Measurements from ENCODE around the gene COA1. TPM values are rescaled to one million over a fixed set of nuclear protein-coding genes. Genes with fewer than 3 reads are reported as not detected.
"Not testable (repeated sequence)": the region's sequence is repeated elsewhere in the genome, so short reads cannot be mapped to it uniquely, and the experiment has no call there.

The COA1 gene
- polyA plus RNA-seq, 3 donors = 34.9 to 38.2 (median 35.3) TPM

- H3K27ac ChIP-seq (ENCODE audit: low read depth, low read length) = no peak overlapping the region
- WGBS, 3 donors = 80 to 86% (median 83%) methylated on average over 5 of the region's 5 CpGs
Measured at GRCh38 chr7:43621729-43622448, 107.4 kb downstream of the COA1 start.

- WGBS, 3 donors = 89 to 94% (median 93%) methylated on average over 4 of the region's 4 CpGs
- no peak overlapping the region for H3K27ac ChIP-seq (ENCODE audit: low read depth, low read length)
Measured at GRCh38 chr7:43619213-43620012, 109.9 kb downstream of the COA1 start.

GRCh38 chr7:43618073-43618472, 111.2 kb downstream of the COA1 start:
- no peak overlapping the region for H3K27ac ChIP-seq (ENCODE audit: low read depth, low read length)
- 70 to 83% (median 77%) methylated on average over 4 of the region's 4 CpGs for WGBS, 3 donors

- WGBS, 3 donors = 97 to 98% (median 98%) methylated on average over 4 of the region's 4 CpGs
- no peak overlapping the region for H3K27ac ChIP-seq (ENCODE audit: low read depth, low read length)
Measured at GRCh38 chr7:43616977-43617376, 112.3 kb downstream of the COA1 start.

- 64 to 84% (median 65%) methylated on average over 7 of the region's 7 CpGs for WGBS, 3 donors
- H3K27ac ChIP-seq (ENCODE audit: low read depth, low read length) = no peak overlapping the region
Measured at GRCh38 chr7:43615558-43616145, 113.7 kb downstream of the COA1 start.

GRCh38 chr7:43612599-43613589, 116.4 kb downstream of the COA1 start:
- no peak overlapping the region for H3K27ac ChIP-seq (ENCODE audit: low read depth, low read length)
- WGBS, 3 donors = 56 to 81% (median 64%) methylated on average over 3 of the region's 3 CpGs

- H3K27ac ChIP-seq (ENCODE audit: low read depth, low read length) = no peak overlapping the region
- 76 to 86% (median 78%) methylated on average over 5 of the region's 5 CpGs for WGBS, 3 donors
Measured at GRCh38 chr7:43612128-43612527, 117.2 kb downstream of the COA1 start.

GRCh38 chr7:43609097-43609496, 120.2 kb downstream of the COA1 start:
- WGBS, 3 donors = 96 to 100% (median 98%) methylated on average over 2 of the region's 2 CpGs
- H3K27ac ChIP-seq (ENCODE audit: low read depth, low read length) = no peak overlapping the region

GRCh38 chr7:43604251-43604650, 125.1 kb downstream of the COA1 start:
- H3K27ac ChIP-seq (ENCODE audit: low read depth, low read length) = no peak overlapping the region
- 94 to 97% (median 95%) methylated on average over 1 of the region's 1 CpG for WGBS, 3 donors

- 79 to 89% (median 86%) methylated on average over 1 of the region's 1 CpG for WGBS, 3 donors
- no peak overlapping the region for H3K27ac ChIP-seq (ENCODE audit: low read depth, low read length)
Measured at GRCh38 chr7:43602256-43602655, 127.1 kb downstream of the COA1 start.

- H3K27ac ChIP-seq (ENCODE audit: low read depth, low read length) = no peak overlapping the region
- WGBS, 3 donors = 90 to 92% (median 91%) methylated on average over 3 of the region's 3 CpGs
Measured at GRCh38 chr7:43600056-43600455, 129.3 kb downstream of the COA1 start.

- WGBS, 3 donors = 86 to 90% (median 89%) methylated on average over 5 of the region's 5 CpGs
- H3K27ac ChIP-seq (ENCODE audit: low read depth, low read length) = not testable (repeated sequence)
Measured at GRCh38 chr7:43596426-43596825, 132.9 kb downstream of the COA1 start.

GRCh38 chr7:43594020-43594419, 135.3 kb downstream of the COA1 start:
- H3K27ac ChIP-seq (ENCODE audit: low read depth, low read length) = no peak overlapping the region
- WGBS, 3 donors = 82 to 95% (median 93%) methylated on average over 2 of the region's 2 CpGs

GRCh38 chr7:43593010-43593409, 136.3 kb downstream of the COA1 start:
- H3K27ac ChIP-seq (ENCODE audit: low read depth, low read length) = no peak overlapping the region
- 95 to 96% (median 95%) methylated on average over 1 of the region's 1 CpG for WGBS, 3 donors

GRCh38 chr7:43592326-43592725, 137.0 kb downstream of the COA1 start:
- WGBS, 3 donors = 86 to 91% (median 86%) methylated on average over 3 of the region's 3 CpGs
- no peak overlapping the region for H3K27ac ChIP-seq (ENCODE audit: low read depth, low read length)

- WGBS, 3 donors = 21 to 64% (median 53%) methylated on average over 4 of the region's 4 CpGs
- no peak overlapping the region for H3K27ac ChIP-seq (ENCODE audit: low read depth, low read length)
Measured at GRCh38 chr7:43591558-43592180, 137.7 kb downstream of the COA1 start.

- 53 to 68% (median 55%) methylated on average over 2 of the region's 2 CpGs for WGBS, 3 donors
Measured at GRCh38 chr7:43590862-43591557, 138.3 kb downstream of the COA1 start.

More at GRCh38 chr7:43590862-43591557, 138.3 kb downstream of the COA1 start:
- no peak overlapping the region for H3K27ac ChIP-seq (ENCODE audit: low read depth, low read length)

Data from adipose tissue (tissue), 3 donors.